Activated T-cell treated with anti-CD3 and anti-CD28 coated beads, Interleukin-2, amount 50 U/mL, for 24 hours (primary cell): Measurements from ENCODE around the gene MOGAT3.

ENCODE experiments used
- DNase-seq: peaks from one replicate; pipeline ENCODE4 v3.0.0-alpha.2; 2020
- H3K27ac Mint-ChIP-seq: 2 replicates; pipeline ENCODE4 v1.8.0; 2020; ENCODE audit warnings: mild to moderate bottlenecking, mixed read lengths
- H3K27me3 Mint-ChIP-seq: 2 replicates; pipeline ENCODE4 v1.8.0; 2020; ENCODE audit warnings: mixed read lengths
- H3K36me3 Mint-ChIP-seq: 2 replicates; pipeline ENCODE4 v1.8.0; 2020; ENCODE audit warnings: low read depth, mixed read lengths
- H3K4me1 Mint-ChIP-seq: 2 replicates; pipeline ENCODE4 v1.8.0; 2020; ENCODE audit warnings: low read depth, mixed read lengths
- H3K4me3 Mint-ChIP-seq: 2 replicates; pipeline ENCODE4 v1.8.0; 2020; ENCODE audit warnings: mild to moderate bottlenecking, moderate library complexity, mixed read lengths
- H3K9me3 Mint-ChIP-seq: 2 replicates; pipeline ENCODE4 v1.8.0; 2020; ENCODE audit warnings: mixed read lengths

Gene MOGAT3

GRCh38 chr7:101156866-101157589, 43.8 kb downstream of the MOGAT3 start:
- Mint-ChIP-seq H3K9me3 (peaks cover 3% of the 10 kb centered on the region), H3K4me1 (peaks cover 11% of the 10 kb centered on the region), H3K27me3 (peaks cover 6% of the 10 kb centered on the region), H3K36me3 (peaks cover 46% of the 10 kb centered on the region), H3K27ac (no peak overlapping the region), H3K4me3 (no peak overlapping the region)
- no peak for DNase-seq

- Mint-ChIP-seq H3K9me3 (peaks cover 3% of the 10 kb centered on the region), H3K27ac (no peak overlapping the region), H3K36me3 (peaks cover 43% of the 10 kb centered on the region), H3K4me1 (peaks cover 11% of the 10 kb centered on the region), H3K4me3 (no peak overlapping the region), H3K27me3 (peaks cover 3% of the 10 kb centered on the region)
- DNase-seq = no peak
These were observed 44.6 kb downstream of the MOGAT3 start for GRCh38 chr7:101156277-101156676.

- H3K9me3 Mint-ChIP-seq = peaks cover 3% of the 10 kb centered on the region
- no peak for DNase-seq
- peaks cover 37% of the 10 kb centered on the region for H3K36me3 Mint-ChIP-seq
- peak overlapping the region; percentile 82 for H3K4me3 Mint-ChIP-seq
- H3K4me1 Mint-ChIP-seq = peaks cover 11% of the 10 kb centered on the region
- H3K27ac Mint-ChIP-seq = peak overlapping the region; percentile 14
- H3K27me3 Mint-ChIP-seq = no peaks in the 10 kb centered on the region
These were observed 45.5 kb downstream of the MOGAT3 start for GRCh38 chr7:101155303-101155702.

- Mint-ChIP-seq H3K4me1 (peaks cover 11% of the 10 kb centered on the region), H3K36me3 (peaks cover 32% of the 10 kb centered on the region), H3K27ac (no peak overlapping the region), H3K4me3 (peak overlapping the region; percentile 82), H3K9me3 (peaks cover 3% of the 10 kb centered on the region), H3K27me3 (peaks cover under 1% of the 10 kb centered on the region)
- DNase-seq = peak; percentile 51
These were observed 46.1 kb downstream of the MOGAT3 start for GRCh38 chr7:101154693-101155102.

GRCh38 chr7:101153969-101154692, 46.7 kb downstream of the MOGAT3 start, which contains the start of gene AP1S1:
Gene AP1S1 (plus strand): TSS chr7:101154476. CDS start chr7:101154515, 39 bp downstream.
- Mint-ChIP-seq H3K27ac (peak within 1 kb of the TSS; percentile 80), H3K36me3 (peaks cover 26% of the 10 kb centered on the region), H3K9me3 (peaks cover 3% of the 10 kb centered on the region), H3K27me3 (peaks cover 5% of the 10 kb centered on the region), H3K4me1 (peaks cover 11% of the 10 kb centered on the region), H3K4me3 (peak within 1 kb of the TSS; percentile 82)
- peak; percentile 95 for DNase-seq

- Mint-ChIP-seq H3K9me3 (peaks cover 3% of the 10 kb centered on the region), H3K36me3 (peaks cover 7% of the 10 kb centered on the region), H3K4me3 (no peak overlapping the region), H3K27me3 (peaks cover 13% of the 10 kb centered on the region), H3K4me1 (peaks cover 11% of the 10 kb centered on the region), H3K27ac (no peak overlapping the region)
- no peak for DNase-seq
These were observed 48.8 kb downstream of the MOGAT3 start for GRCh38 chr7:101151908-101152651.
